Endothelial cell of umbilical vein (primary cell): ENCODE data around the gene ISG15. TPM values are rescaled to one million over a fixed set of nuclear protein-coding genes. Genes with fewer than 3 reads are reported as not detected.
"Not testable (repeated sequence)": the region's sequence is repeated elsewhere in the genome, so short reads cannot be mapped to it uniquely, and the experiment has no call there.

ENCODE experiments used
- BruUV-seq: library from RNA; stranded (reverse); fragments of 400-500 nt; replicated peaks from 2 replicates; lab custom pipeline; 2021; lab: Mats Ljungman, UMichigan
- CTCF ChIA-PET: fragments of 300-600, 350-600 bp; sonication (Branson Sonifier 250); formaldehyde crosslinking; loops from one replicate; lab custom pipeline; 2021; ENCODE audit warnings: antibody characterized with exemption, inconsistent platforms; lab: Charles Lee
- POLR2A ChIA-PET: fragments of 300-600, 350-600 bp; sonication (Branson Sonifier 250); formaldehyde crosslinking; loops from one replicate; lab custom pipeline; 2021; ENCODE audit warnings: antibody characterized with exemption, inconsistent platforms; lab: Charles Lee
- DNase-seq: peaks from one replicate; pipeline ENCODE4 v3.0.0-alpha.2; 2011; ENCODE audit warnings: low read depth, low spot score
- FAIRE-seq: peaks from 2 replicates; lab custom pipeline; 2011; peaks lifted over from hg19 to GRCh38; lab: Jason Lieb, UNC
- H2AFZ ChIP-seq: 2 replicates; pipeline ENCODE4 v1.6.0; 2012; ENCODE audit warnings: low read depth, low read length, control low read depth, inconsistent platforms
- H3K27ac ChIP-seq: 2 replicates; pipeline ENCODE4 v1.5.1; 2011; ENCODE audit warnings: low read depth, mild to moderate bottlenecking, control low read depth, low read length, moderate library complexity; ENCODE audit not compliant: insufficient read depth
- H3K27me3 ChIP-seq, 2 experiments: 2 replicates each; pipeline versions ENCODE4 v1.6.0 to v1.6.1; 2011; ENCODE audit warnings: low read length in 2 of 2, mixed read lengths in 1 of 2; ENCODE audit not compliant: control insufficient read depth in 2 of 2, insufficient read depth in 2 of 2
- H3K36me3 ChIP-seq, 2 experiments: 2 replicates in 1 of 2; 3 replicates in 1 of 2; pipeline ENCODE4 v1.5.1; 2011; ENCODE audit warnings: low read length in 2 of 2, mild to moderate bottlenecking in 1 of 2, moderate library complexity in 1 of 2; ENCODE audit not compliant: control insufficient read depth in 2 of 2, insufficient read depth in 2 of 2; ENCODE audit errors: extremely low read depth in 1 of 2
- H3K4me1 ChIP-seq: 3 replicates; pipeline ENCODE4 v1.5.1; 2011; ENCODE audit warnings: mild to moderate bottlenecking, low read length; ENCODE audit not compliant: control insufficient read depth, insufficient read depth; ENCODE audit errors: extremely low read depth
- H3K4me2 ChIP-seq: 2 replicates; pipeline ENCODE4 v1.6.1; 2011; ENCODE audit warnings: low read length, control low read depth, mixed read lengths; ENCODE audit not compliant: insufficient read depth
- H3K4me3 ChIP-seq, 3 experiments: fragments of 200-600 bp in 1 of 3; sonication (generic), shearing (Covaris generic) in 1 of 3; replicated peaks in 1 of 3; 2 replicates each; pipeline ENCODE4 v1.5.1; 2011 to 2016; ENCODE audit warnings: control low read depth in 3 of 3, low read length in 3 of 3, mild to moderate bottlenecking in 2 of 3, inconsistent platforms in 1 of 3, low read depth in 1 of 3, moderate library complexity in 1 of 3; ENCODE audit not compliant: insufficient read depth in 1 of 3
- H3K79me2 ChIP-seq: 2 replicates; pipeline ENCODE4 v1.6.0; 2012; ENCODE audit warnings: low read length, inconsistent platforms; ENCODE audit not compliant: control insufficient read depth, insufficient read depth
- H3K9ac ChIP-seq: replicated peaks from 2 replicates; pipeline ENCODE3; 2011; ENCODE audit warnings: low read length, control low read depth; ENCODE audit not compliant: insufficient read depth; ENCODE audit errors: extremely low read depth
- H3K9me1 ChIP-seq: replicated peaks from 3 replicates; pipeline ENCODE4 v1.6.0; 2011; ENCODE audit warnings: mild to moderate bottlenecking, low read length; ENCODE audit not compliant: control insufficient read depth, insufficient read depth; ENCODE audit errors: extremely low read depth
- H3K9me3 ChIP-seq: replicated peaks from 2 replicates; pipeline ENCODE4 v1.5.1; 2012; ENCODE audit warnings: low read length, inconsistent platforms; ENCODE audit not compliant: control insufficient read depth, insufficient read depth
- H4K20me1 ChIP-seq: replicated peaks from 2 replicates; pipeline ENCODE3; 2011; ENCODE audit warnings: mild to moderate bottlenecking, low read length; ENCODE audit not compliant: control insufficient read depth, insufficient read depth; ENCODE audit errors: extremely low read depth
- EZH2 ChIP-seq: IDR thresholded peaks from 2 replicates; pipeline ENCODE4 v1.6.1; 2012; ENCODE audit warnings: borderline replicate concordance, low read depth, mild to moderate bottlenecking, moderate library complexity, low read length, inconsistent platforms; ENCODE audit not compliant: severe bottlenecking
- FOS ChIP-seq: IDR thresholded peaks from 2 replicates; pipeline ENCODE4 v1.6.1; 2011; ENCODE audit warnings: mild to moderate bottlenecking, low read length, moderate library complexity, borderline replicate concordance; ENCODE audit not compliant: insufficient read depth
- GATA2 ChIP-seq: IDR thresholded peaks from 2 replicates; pipeline ENCODE4 v1.7.0; 2011; ENCODE audit warnings: low read depth, mild to moderate bottlenecking, moderate library complexity, mixed read lengths, low read length; ENCODE audit not compliant: insufficient read length, insufficient read depth
- JUN ChIP-seq: IDR thresholded peaks from 2 replicates; pipeline ENCODE4 v1.6.1; 2011; ENCODE audit warnings: borderline replicate concordance, low read depth; ENCODE audit not compliant: insufficient read length, insufficient read depth
- MYC ChIP-seq: IDR thresholded peaks from one replicate; pipeline ENCODE4 v1.6.1; 2011; ENCODE audit warnings: mild to moderate bottlenecking, low read depth, low read length
- POLR2A ChIP-seq: IDR thresholded peaks from 2 replicates; pipeline ENCODE4 v1.6.1; 2012; ENCODE audit warnings: low read depth, mild to moderate bottlenecking, control low read depth, low read length
- POLR2AphosphoS5 ChIP-seq: IDR thresholded peaks from 2 replicates; pipeline ENCODE4 v1.6.1; 2012; ENCODE audit warnings: low read depth, mild to moderate bottlenecking, control low read depth, low read length, moderate library complexity; ENCODE audit not compliant: insufficient read depth
- dilution Hi-C: fragments of 300-500 bp; cut with MboI; formaldehyde crosslinking; loops from one replicate; pipeline ENCODE4 v1.15.0; 2019; ENCODE audit warnings: low sequenced_read_pairs; ENCODE audit not compliant: extremely low pct_ligation_motif_present
- intact Hi-C: fragments of 100-400 bp; cut with micrococcal nuclease; formaldehyde crosslinking; loops from one replicate; pipeline ENCODE4 v1.10.0; 2022
- polyA plus RNA-seq, 4 experiments: library from polyadenylated mRNA; depleted of rRNA in 3 of 4; stranded (reverse) in 3 of 4; unstranded in 1 of 4; fragments of >200 nt; gene quantifications; 2 replicates each; pipeline versions ENCODE4 v1.2.1 to v1.2.3, GENCODE V29; 2011 to 2012; ENCODE audit warnings: missing spikeins in 1 of 4
- total RNA-seq: library from RNA; stranded (reverse); gene quantifications from 2 replicates; pipeline ENCODE4 v1.2.3, GENCODE V29; 2021
- TF ChIP-seq, protein P1 (sequence below), 2 donors: IDR thresholded peaks; 1 replicate in 1 of 2; 2 replicates in 1 of 2; pipeline ENCODE4 v1.5.1; 2011; ENCODE audit warnings: low read length in 2 of 2, mild to moderate bottlenecking in 2 of 2, moderate library complexity in 2 of 2, control low read depth in 1 of 2, inconsistent platforms in 1 of 2, low read depth in 1 of 2; ENCODE audit not compliant: insufficient read depth in 1 of 2; ENCODE audit errors: extremely low read depth in 1 of 2
- TF ChIP-seq, protein P2 (sequence below): IDR thresholded peaks from 2 replicates; pipeline ENCODE4 v1.6.1; 2011; ENCODE audit not compliant: insufficient read depth, insufficient read length

ISG15 gene
- total and polyA plus RNA-seq, 2 donors (not counting 3 experiments of a cell fraction or from before 2014, with no cell fraction given): 44.6 to 154 TPM

DNA sequence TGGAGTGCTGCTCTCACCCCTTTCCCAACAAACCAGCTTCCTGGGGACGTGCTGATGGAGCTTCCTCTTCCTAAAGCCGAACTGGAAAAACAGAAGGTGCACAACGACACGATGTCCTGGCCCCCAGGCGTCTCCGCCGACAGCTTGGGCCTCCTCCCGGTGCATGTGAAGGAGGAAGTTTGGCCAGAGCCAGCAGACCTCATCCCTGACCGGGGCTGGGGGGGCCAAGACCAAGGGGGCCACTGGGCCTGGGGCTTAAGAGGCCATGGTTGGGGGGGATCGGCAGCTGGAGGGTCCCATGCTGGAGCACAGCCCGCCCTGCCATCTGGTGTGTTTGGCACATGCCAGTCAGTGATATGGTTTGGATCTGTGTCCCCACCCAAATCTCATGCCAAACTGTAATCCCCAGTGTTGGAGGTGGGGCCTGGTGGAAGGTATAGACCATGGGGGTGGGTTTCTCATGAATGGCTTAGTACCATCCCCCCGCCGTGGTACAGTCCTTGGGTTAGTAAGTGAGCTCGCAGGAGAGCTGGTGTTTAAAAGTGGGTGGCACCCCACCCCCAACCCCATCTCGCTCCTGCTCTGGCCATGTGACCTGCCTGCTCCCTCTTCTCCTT, 19.8 kb upstream of the ISG15 start:
- intact Hi-C loops (no loop called here), dilution Hi-C loops (no loop called here)
- H3K4me3 ChIP-seq: no peak overlapping the region
- no peak for TF ChIP-seq GATA2
- no peak for TF ChIP-seq EZH2
- TF ChIP-seq, protein P1, sequence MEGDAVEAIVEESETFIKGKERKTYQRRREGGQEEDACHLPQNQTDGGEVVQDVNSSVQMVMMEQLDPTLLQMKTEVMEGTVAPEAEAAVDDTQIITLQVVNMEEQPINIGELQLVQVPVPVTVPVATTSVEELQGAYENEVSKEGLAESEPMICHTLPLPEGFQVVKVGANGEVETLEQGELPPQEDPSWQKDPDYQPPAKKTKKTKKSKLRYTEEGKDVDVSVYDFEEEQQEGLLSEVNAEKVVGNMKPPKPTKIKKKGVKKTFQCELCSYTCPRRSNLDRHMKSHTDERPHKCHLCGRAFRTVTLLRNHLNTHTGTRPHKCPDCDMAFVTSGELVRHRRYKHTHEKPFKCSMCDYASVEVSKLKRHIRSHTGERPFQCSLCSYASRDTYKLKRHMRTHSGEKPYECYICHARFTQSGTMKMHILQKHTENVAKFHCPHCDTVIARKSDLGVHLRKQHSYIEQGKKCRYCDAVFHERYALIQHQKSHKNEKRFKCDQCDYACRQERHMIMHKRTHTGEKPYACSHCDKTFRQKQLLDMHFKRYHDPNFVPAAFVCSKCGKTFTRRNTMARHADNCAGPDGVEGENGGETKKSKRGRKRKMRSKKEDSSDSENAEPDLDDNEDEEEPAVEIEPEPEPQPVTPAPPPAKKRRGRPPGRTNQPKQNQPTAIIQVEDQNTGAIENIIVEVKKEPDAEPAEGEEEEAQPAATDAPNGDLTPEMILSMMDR (IDR thresholded peaks at IDR 0.05; ENCODE audit: extremely low read depth in 1 of 2, insufficient read depth in 1 of 2, low read depth in 1 of 2, low read length in 2 of 2): no peak
- no peak for TF ChIP-seq MYC
- TF ChIP-seq, protein P2, sequence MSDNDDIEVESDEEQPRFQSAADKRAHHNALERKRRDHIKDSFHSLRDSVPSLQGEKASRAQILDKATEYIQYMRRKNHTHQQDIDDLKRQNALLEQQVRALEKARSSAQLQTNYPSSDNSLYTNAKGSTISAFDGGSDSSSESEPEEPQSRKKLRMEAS: no peak
- TF ChIP-seq JUN: no peak
- no peak for TF ChIP-seq POLR2A
- TF ChIP-seq POLR2AphosphoS5: no peak
- TF ChIP-seq FOS: no peak
- CTCF ChIA-PET: interaction anchor here (2.5 to 3.9 kb wide), 2 partner anchors 9 to 10 kb away, joined by 11 to 25 read pairs; no protein-coding TSS in a partner anchor
- no peaks in the 10 kb centered on the region for H3K9me3 ChIP-seq
- H3K4me2 ChIP-seq: no peak overlapping the region
- no peaks in the 10 kb centered on the region for H3K79me2 ChIP-seq
- no peak for DNase-seq
- H3K4me1 ChIP-seq: no peaks in the 10 kb centered on the region
- H2AFZ ChIP-seq: no peak overlapping the region
- H3K9me1 ChIP-seq: no peaks in the 10 kb centered on the region
- no TSS peak for BruUV-seq
- no peak for FAIRE-seq
- H4K20me1 ChIP-seq: no peaks in the 10 kb centered on the region
- H3K9ac ChIP-seq: no peak overlapping the region
- H3K36me3 ChIP-seq: no peaks in the 10 kb centered on the region
- POLR2A ChIA-PET: no interaction called here
- no peak overlapping the region for H3K27ac ChIP-seq
- peaks cover 0 to 13% of the 10 kb centered on the region in 2 experiments for H3K27me3 ChIP-seq

DNA sequence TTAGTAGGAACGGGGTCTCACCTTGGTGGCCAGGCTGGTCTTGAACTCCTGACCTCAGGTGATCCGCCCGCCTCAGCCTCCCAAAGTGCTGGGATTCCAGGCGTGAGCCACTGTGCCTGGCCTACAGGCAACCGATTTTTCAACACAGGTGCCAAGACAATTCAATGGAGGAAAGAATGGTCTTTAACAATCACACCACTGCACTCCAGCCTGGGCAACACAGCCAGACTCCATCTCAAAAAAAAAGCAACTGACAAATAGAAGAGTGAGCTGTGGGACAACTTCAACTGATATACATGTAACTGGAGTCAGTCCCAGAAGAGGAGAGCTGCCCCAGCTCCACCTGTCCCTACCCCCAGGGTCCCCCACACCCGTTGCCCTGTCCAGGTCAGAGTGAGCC, 18.8 kb upstream of the ISG15 start:
- intact Hi-C loops, H2AFZ ChIP-seq, H3K4me1 ChIP-seq, H3K79me2 ChIP-seq, H3K4me2 ChIP-seq, H3K36me3 ChIP-seq, dilution Hi-C loops, H3K9me1 ChIP-seq, DNase-seq, BruUV-seq, POLR2A ChIA-PET, H4K20me1 ChIP-seq, H3K9ac ChIP-seq, H3K9me3 ChIP-seq, FAIRE-seq, H3K4me3 ChIP-seq, H3K27ac ChIP-seq: not testable (repeated sequence)
- peaks cover 0 to 18% of the 10 kb centered on the region in 2 experiments for H3K27me3 ChIP-seq
- CTCF ChIA-PET: interaction anchor here (3.9 kb wide), 1 partner anchor 11 kb away, joined by 25 read pairs; no protein-coding TSS in a partner anchor
